Measurements from ENCODE around the gene CSF3R.

CSF3R gene

GRCh38 chr1:36522461-36523229, 39.9 kb upstream of the CSF3R start:
- TF ChIP-seq SPI1 (IDR thresholded peaks at IDR 0.05; ENCODE audit: borderline replicate concordance, low read depth), result no peak
- no peak for TF ChIP-seq CTCF (IDR thresholded peaks at IDR 0.05; ENCODE audit: insufficient read depth, low read length)

GRCh38 chr1:36522021-36522420, 39.3 kb upstream of the CSF3R start:
- no peaks in the 10 kb centered on the region for H3K27me3 ChIP-seq (ENCODE audit: insufficient read depth, poor library complexity, severe bottlenecking)
- H3K27ac ChIP-seq (replicated peaks), result no peak overlapping the region
- no peak for DNase-seq (ENCODE audit: low read depth in 1 of 2, low spot score in 1 of 2)
- TF ChIP-seq CTCF (IDR thresholded peaks at IDR 0.05; ENCODE audit: insufficient read depth, low read length), result no peak
- TF ChIP-seq GABPA (IDR thresholded peaks at IDR 0.05; ENCODE audit: low read depth), result no peak
- TF ChIP-seq POLR2AphosphoS5 (IDR thresholded peaks at IDR 0.05; ENCODE audit: low read depth), result no peak
- TF ChIP-seq REST (IDR thresholded peaks at IDR 0.05; ENCODE audit: insufficient replicate concordance, low read depth), result no peak
- TF ChIP-seq SPI1 (IDR thresholded peaks at IDR 0.05; ENCODE audit: borderline replicate concordance, low read depth), result no peak
- no peak overlapping the region for H3K4me3 ChIP-seq (replicated peaks; ENCODE audit: insufficient read depth, low read length)

More at GRCh38 chr1:36522461-36523229, 39.9 kb upstream of the CSF3R start:
- Histone ChIP-seq H3K27ac (replicated peaks) (no peak overlapping the region), H3K4me3 (replicated peaks; ENCODE audit: insufficient read depth, low read length) (no peak overlapping the region), H3K27me3 (ENCODE audit: insufficient read depth, poor library complexity, severe bottlenecking) (no peaks in the 10 kb centered on the region)
- no peak for DNase-seq (ENCODE audit: low read depth in 1 of 2, low spot score in 1 of 2)

- TF ChIP-seq REST (IDR thresholded peaks at IDR 0.05; ENCODE audit: insufficient replicate concordance, low read depth) (no peak), GABPA (IDR thresholded peaks at IDR 0.05; ENCODE audit: low read depth) (no peak), SPI1 (IDR thresholded peaks at IDR 0.05; ENCODE audit: borderline replicate concordance, low read depth) (no peak), CTCF (IDR thresholded peaks at IDR 0.05; ENCODE audit: insufficient read depth, low read length) (no peak), POLR2AphosphoS5 (IDR thresholded peaks at IDR 0.05; ENCODE audit: low read depth) (no peak)
- no peak for DNase-seq (ENCODE audit: low read depth in 1 of 2, low spot score in 1 of 2)
- H3K27ac ChIP-seq (replicated peaks), result no peak overlapping the region
- no peaks in the 10 kb centered on the region for H3K27me3 ChIP-seq (ENCODE audit: insufficient read depth, poor library complexity, severe bottlenecking)
- H3K4me3 ChIP-seq (replicated peaks; ENCODE audit: insufficient read depth, low read length), result no peak overlapping the region
These were observed 38.2 kb upstream of the CSF3R start for GRCh38 chr1:36520771-36521420.
